Measurements from ENCODE around the gene CAV1. TPM values are rescaled to one million over a fixed set of nuclear protein-coding genes. Genes with fewer than 3 reads are reported as not detected.
A peak's percentile ranks its signal among the peaks of the same experiment; 100 is the strongest.

The CAV1 gene
- polyA plus RNA-seq, 1 donor (not counting 4 experiments of a cell fraction or from before 2014, with no cell fraction given) = 2,905 TPM

DNA sequence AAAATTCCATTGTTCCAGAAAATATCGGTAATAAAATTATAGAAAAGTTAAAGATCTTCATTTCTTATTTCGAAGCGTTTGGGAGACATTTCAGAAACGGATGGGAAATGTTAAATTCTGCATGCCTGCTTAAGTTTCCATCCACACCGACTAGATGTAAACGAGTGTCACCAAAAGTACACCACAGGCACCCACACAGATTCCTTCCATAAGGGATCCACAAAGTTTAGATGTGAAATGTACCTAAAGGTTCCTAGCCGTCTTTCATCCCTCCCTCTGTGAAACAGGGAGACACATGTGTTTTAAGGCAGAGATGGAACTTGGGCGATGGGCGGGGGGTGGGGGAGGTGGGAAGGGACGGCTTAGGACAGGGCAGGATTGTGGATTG, 621 bp upstream of the CAV1 start:
- no peak for FAIRE-seq
- peak overlapping the region; percentile 100 for H3K9ac ChIP-seq (ENCODE audit: control insufficient read depth, extremely low read depth, insufficient read depth, low read length)

DNA sequence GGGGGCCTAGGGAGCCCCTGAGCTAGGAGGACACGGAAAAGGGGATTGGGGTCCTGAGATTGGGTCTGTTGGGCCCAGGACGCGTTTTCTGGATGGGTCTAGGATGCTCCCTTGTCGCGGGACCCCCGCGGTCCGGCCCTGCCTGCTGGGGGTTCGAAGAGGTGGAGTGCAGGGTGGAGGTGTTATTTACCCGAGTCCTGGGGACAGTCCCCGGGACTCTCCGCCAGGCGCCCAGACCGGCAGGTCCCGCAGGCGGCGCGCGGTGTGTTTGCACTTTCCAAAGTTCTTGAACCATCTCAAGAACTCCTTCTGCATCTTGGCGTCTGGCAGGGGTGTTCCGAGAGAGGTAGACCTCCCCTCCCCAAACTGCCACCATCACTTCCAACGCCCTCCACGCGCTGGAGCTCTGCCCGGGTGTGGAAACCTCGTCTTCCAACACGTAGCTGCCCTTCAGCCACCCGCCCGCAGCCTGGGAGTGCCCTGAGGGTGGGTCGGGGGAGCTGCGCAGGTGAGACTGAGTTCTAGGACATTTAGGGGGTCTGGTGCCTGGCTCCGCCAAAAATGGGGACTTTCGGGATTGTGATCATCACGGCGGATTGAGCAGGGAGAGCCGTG, 569 bp downstream of the CAV1 start:
- H2AFZ ChIP-seq (ENCODE audit: control insufficient read depth, low read length) = no peak overlapping the region
- peaks cover 59% of the 10 kb centered on the region for H3K79me2 ChIP-seq (ENCODE audit: control insufficient read depth, insufficient read depth, low read length)
- peak overlapping the region; percentile 98 for H3K27ac ChIP-seq (ENCODE audit: control insufficient read depth, insufficient read depth, low read length)
- DNase-seq (ENCODE audit: low read depth, low spot score) (no peak), FAIRE-seq (no peak)
- peaks cover 17 to 21% of the 10 kb centered on the region in 2 experiments for H3K36me3 ChIP-seq (ENCODE audit: control insufficient read depth in 2 of 2, extremely low read depth in 1 of 2, insufficient read depth in 2 of 2, low read length in 2 of 2)
- peaks cover 4% of the 10 kb centered on the region for H4K20me1 ChIP-seq (ENCODE audit: control insufficient read depth, extremely low read depth, insufficient read depth, low read length)
- no peaks in the 10 kb centered on the region for H3K27me3 ChIP-seq (ENCODE audit: control insufficient read depth, extremely low read depth, insufficient read depth, low read length)
- no peaks in the 10 kb centered on the region for H3K9me1 ChIP-seq (ENCODE audit: control insufficient read depth, extremely low read depth, insufficient read depth, low read length)
- H3K4me1 ChIP-seq (ENCODE audit: control insufficient read depth, extremely low read depth, insufficient read depth, low read length) = peaks cover 72% of the 10 kb centered on the region
- H3K9ac ChIP-seq (ENCODE audit: control insufficient read depth, extremely low read depth, insufficient read depth, low read length) = peak overlapping the region; percentile 100
- peak overlapping the region; percentile 73 to 98 (median 96) for H3K4me3 ChIP-seq (ENCODE audit: control insufficient read depth in 2 of 3, extremely low read depth in 1 of 3, insufficient read depth in 2 of 3, low read depth in 1 of 3, low read length in 3 of 3)
- dilution Hi-C loops (cut with MboI; ENCODE audit: extremely low pct_ligation_motif_present, low sequenced_read_pairs) = no loop called here
- peak overlapping the region; percentile 95 for H3K4me2 ChIP-seq (ENCODE audit: control insufficient read depth, extremely low read depth, insufficient read depth, low read depth, low read length)
- H3K9me3 ChIP-seq (ENCODE audit: control insufficient read depth, low read depth, low read length) = no peaks in the 10 kb centered on the region
- no peak for TF ChIP-seq EZH2 (IDR thresholded peaks at IDR 0.05; ENCODE audit: low read length)
- TF ChIP-seq, protein P1, sequence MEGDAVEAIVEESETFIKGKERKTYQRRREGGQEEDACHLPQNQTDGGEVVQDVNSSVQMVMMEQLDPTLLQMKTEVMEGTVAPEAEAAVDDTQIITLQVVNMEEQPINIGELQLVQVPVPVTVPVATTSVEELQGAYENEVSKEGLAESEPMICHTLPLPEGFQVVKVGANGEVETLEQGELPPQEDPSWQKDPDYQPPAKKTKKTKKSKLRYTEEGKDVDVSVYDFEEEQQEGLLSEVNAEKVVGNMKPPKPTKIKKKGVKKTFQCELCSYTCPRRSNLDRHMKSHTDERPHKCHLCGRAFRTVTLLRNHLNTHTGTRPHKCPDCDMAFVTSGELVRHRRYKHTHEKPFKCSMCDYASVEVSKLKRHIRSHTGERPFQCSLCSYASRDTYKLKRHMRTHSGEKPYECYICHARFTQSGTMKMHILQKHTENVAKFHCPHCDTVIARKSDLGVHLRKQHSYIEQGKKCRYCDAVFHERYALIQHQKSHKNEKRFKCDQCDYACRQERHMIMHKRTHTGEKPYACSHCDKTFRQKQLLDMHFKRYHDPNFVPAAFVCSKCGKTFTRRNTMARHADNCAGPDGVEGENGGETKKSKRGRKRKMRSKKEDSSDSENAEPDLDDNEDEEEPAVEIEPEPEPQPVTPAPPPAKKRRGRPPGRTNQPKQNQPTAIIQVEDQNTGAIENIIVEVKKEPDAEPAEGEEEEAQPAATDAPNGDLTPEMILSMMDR (optimal IDR thresholded peaks at IDR 0.05 in 1 of 3, IDR thresholded peaks at IDR 0.05 in 1 of 3, conservative IDR thresholded peaks at IDR 0.05 in 1 of 3; ENCODE audit: extremely low read depth in 1 of 3, insufficient read depth in 2 of 3, low read length in 3 of 3) = no peak

More for the DNA sequence above, 621 bp upstream of the CAV1 start:
- H4K20me1 ChIP-seq (ENCODE audit: control insufficient read depth, extremely low read depth, insufficient read depth, low read length) = peaks cover 3% of the 10 kb centered on the region
- peaks cover 69% of the 10 kb centered on the region for H3K4me1 ChIP-seq (ENCODE audit: control insufficient read depth, extremely low read depth, insufficient read depth, low read length)
- no peak for TF ChIP-seq EZH2 (IDR thresholded peaks at IDR 0.05; ENCODE audit: low read length)
- TF ChIP-seq, protein P1 (optimal IDR thresholded peaks at IDR 0.05 in 1 of 3, IDR thresholded peaks at IDR 0.05 in 1 of 3, conservative IDR thresholded peaks at IDR 0.05 in 1 of 3; ENCODE audit: extremely low read depth in 1 of 3, insufficient read depth in 2 of 3, low read length in 3 of 3) = no peak
- H2AFZ ChIP-seq (ENCODE audit: control insufficient read depth, low read length) = no peak overlapping the region
- peaks cover 47% of the 10 kb centered on the region for H3K79me2 ChIP-seq (ENCODE audit: control insufficient read depth, insufficient read depth, low read length)
- H3K27me3 ChIP-seq (ENCODE audit: control insufficient read depth, extremely low read depth, insufficient read depth, low read length) = no peaks in the 10 kb centered on the region
- peak overlapping the region; percentile 95 for H3K4me2 ChIP-seq (ENCODE audit: control insufficient read depth, extremely low read depth, insufficient read depth, low read depth, low read length)
- H3K4me3 ChIP-seq (ENCODE audit: control insufficient read depth in 2 of 3, extremely low read depth in 1 of 3, insufficient read depth in 2 of 3, low read depth in 1 of 3, low read length in 3 of 3) = peak overlapping the region; percentile 19 to 67 (median 63)
- dilution Hi-C loops (cut with MboI; ENCODE audit: extremely low pct_ligation_motif_present, low sequenced_read_pairs) = loop anchor here (25.0 kb wide), 1 partner anchor 262 kb away; no protein-coding TSS in a partner anchor
- peaks cover 12 to 19% of the 10 kb centered on the region in 2 experiments for H3K36me3 ChIP-seq (ENCODE audit: control insufficient read depth in 2 of 2, extremely low read depth in 1 of 2, insufficient read depth in 2 of 2, low read length in 2 of 2)
- H3K9me3 ChIP-seq (ENCODE audit: control insufficient read depth, low read depth, low read length) = no peaks in the 10 kb centered on the region
- H3K27ac ChIP-seq (ENCODE audit: control insufficient read depth, insufficient read depth, low read length) = peak overlapping the region; percentile 98
- no peak for DNase-seq (ENCODE audit: low read depth, low spot score)
- H3K9me1 ChIP-seq (ENCODE audit: control insufficient read depth, extremely low read depth, insufficient read depth, low read length) = no peaks in the 10 kb centered on the region
